ENCODE data around the gene PIEZO2. TPM values are rescaled to one million over a fixed set of nuclear protein-coding genes. Genes with fewer than 3 reads are reported as not detected.

The PIEZO2 gene
- total RNA-seq, 4 donors from 2014 or later = 0.68 to 2.2 (median 1.1) TPM

- Histone ChIP-seq H3K9me3 (no peaks in the 10 kb centered on the region), H3K36me3 (no peaks in the 10 kb centered on the region), H3K4me1 (no peaks in the 10 kb centered on the region), H3K27me3 (no peaks in the 10 kb centered on the region), H3K4me3 (no peak overlapping the region), H3K27ac (no peak overlapping the region)
- TF ChIP-seq POLR2AphosphoS5 (IDR thresholded peaks at IDR 0.05) (no peak), CTCF (IDR thresholded peaks at IDR 0.05) (no peak), EP300 (IDR thresholded peaks at IDR 0.05) (no peak), POLR2A (IDR thresholded peaks at IDR 0.05) (no peak)
- WGBS = 81% methylated on average over 7 of the region's 7 CpGs
- no peak for DNase-seq (ENCODE audit: low spot score in 2 of 2)
These were observed 364.7 kb downstream of the PIEZO2 start for GRCh38 chr18:10784596-10785202.

GRCh38 chr18:10783941-10784340, 365.4 kb downstream of the PIEZO2 start:
- no peak overlapping the region for H3K27ac ChIP-seq
- H3K4me3 ChIP-seq = no peak overlapping the region
- no peaks in the 10 kb centered on the region for H3K36me3 ChIP-seq
- no peak for DNase-seq (ENCODE audit: low spot score in 2 of 2)
- no peaks in the 10 kb centered on the region for H3K27me3 ChIP-seq
- WGBS = 88% methylated on average over 5 of the region's 5 CpGs
- TF ChIP-seq POLR2AphosphoS5 (IDR thresholded peaks at IDR 0.05) (no peak), CTCF (IDR thresholded peaks at IDR 0.05) (no peak), POLR2A (IDR thresholded peaks at IDR 0.05) (no peak), EP300 (IDR thresholded peaks at IDR 0.05) (no peak)
- H3K4me1 ChIP-seq = no peaks in the 10 kb centered on the region
- H3K9me3 ChIP-seq = no peaks in the 10 kb centered on the region

GRCh38 chr18:10776493-10776892, 372.9 kb downstream of the PIEZO2 start:
- no peaks in the 10 kb centered on the region for H3K36me3 ChIP-seq
- 81% methylated on average over 6 of the region's 6 CpGs for WGBS

GRCh38 chr18:10775026-10775425, 374.3 kb downstream of the PIEZO2 start:
- no peak overlapping the region for H3K27ac ChIP-seq
- WGBS = 87% methylated on average over 5 of the region's 5 CpGs
- H3K27me3 ChIP-seq = no peaks in the 10 kb centered on the region
- no peaks in the 10 kb centered on the region for H3K9me3 ChIP-seq
- TF ChIP-seq EP300 (IDR thresholded peaks at IDR 0.05) (no peak), CTCF (IDR thresholded peaks at IDR 0.05) (no peak), POLR2A (IDR thresholded peaks at IDR 0.05) (no peak), POLR2AphosphoS5 (IDR thresholded peaks at IDR 0.05) (no peak)
- no peaks in the 10 kb centered on the region for H3K36me3 ChIP-seq
- H3K4me1 ChIP-seq = no peaks in the 10 kb centered on the region
- H3K4me3 ChIP-seq = no peak overlapping the region
- DNase-seq (ENCODE audit: low spot score in 2 of 2) = no peak

More at GRCh38 chr18:10776493-10776892, 372.9 kb downstream of the PIEZO2 start:
- no peak for TF ChIP-seq POLR2AphosphoS5 (IDR thresholded peaks at IDR 0.05)
- Histone ChIP-seq H3K27me3 (no peaks in the 10 kb centered on the region), H3K27ac (no peak overlapping the region), H3K9me3 (no peaks in the 10 kb centered on the region), H3K4me3 (no peak overlapping the region), H3K4me1 (no peaks in the 10 kb centered on the region)
- DNase-seq (ENCODE audit: low spot score in 2 of 2) = no peak

GRCh38 chr18:10771053-10771709, 378.2 kb downstream of the PIEZO2 start:
- no peaks in the 10 kb centered on the region for H3K4me1 ChIP-seq
- no peak overlapping the region for H3K27ac ChIP-seq
- no peak overlapping the region for H3K4me3 ChIP-seq
- no peaks in the 10 kb centered on the region for H3K9me3 ChIP-seq
- H3K36me3 ChIP-seq = no peaks in the 10 kb centered on the region
- H3K27me3 ChIP-seq = no peaks in the 10 kb centered on the region
- WGBS = 36% methylated on average over 3 of the region's 3 CpGs
- TF ChIP-seq POLR2A (IDR thresholded peaks at IDR 0.05) = no peak
- no peak for TF ChIP-seq CTCF (IDR thresholded peaks at IDR 0.05)
- no peak for TF ChIP-seq EP300 (IDR thresholded peaks at IDR 0.05)
- TF ChIP-seq POLR2AphosphoS5 (IDR thresholded peaks at IDR 0.05) = no peak
- no peak for DNase-seq (ENCODE audit: low spot score in 2 of 2)
